K562 (cell line): ENCODE measurements around the gene ZNF124. TPM values are rescaled to one million over a fixed set of nuclear protein-coding genes. Genes with fewer than 3 reads are reported as not detected.

ENCODE experiments used
- ATAC-seq: fragments of 200-7000 bp; cut with Tn5 transposase; 3 replicates; pipeline ENCODE4 v1.9.1; 2020; ENCODE audit warnings: moderate library complexity
- BruUV-seq: library from RNA; stranded (reverse); fragments of 400-500 nt; replicated peaks from 2 replicates; lab custom pipeline; 2021; lab: Mats Ljungman, UMichigan
- CTCF ChIA-PET: fragments of 300-600 bp; formaldehyde crosslinking; extraction: SDS; loops from one replicate; lab custom pipeline; 2021; ENCODE audit warnings: low intra/inter-chr PET ratio; lab: Yijun Ruan, JAX
- POLR2A ChIA-PET: fragments of 300-600, 350-650 bp; sonication (Branson Sonifier 250); formaldehyde crosslinking; extraction: SDS; loops from one replicate; lab custom pipeline; 2021; ENCODE audit warnings: antibody characterized with exemption, inconsistent platforms; lab: Yijun Ruan, JAX
- DNase-seq, 4 experiments: peaks; one replicate each; pipeline versions ENCODE4 v3.0.0 to v3.0.0-alpha.2; 2011 to 2018; ENCODE audit warnings: low spot score in 3 of 4, mixed read lengths in 3 of 4; ENCODE audit errors: extremely low read depth in 1 of 4
- FAIRE-seq: peaks from 2 replicates; lab custom pipeline; 2011; peaks lifted over from hg19 to GRCh38; lab: Jason Lieb, UNC
- H2AFZ ChIP-seq: 2 replicates; pipeline ENCODE4 v1.6.0; 2011; ENCODE audit warnings: low read depth, low read length, control low read depth, inconsistent platforms
- H3K27ac ChIP-seq: fragments of 200-600 bp; 3 replicates; pipeline ENCODE4 v1.8.0; 2011; ENCODE audit warnings: low read depth, mild to moderate bottlenecking, control low read depth, inconsistent platforms, low read length, moderate library complexity, mixed read lengths; ENCODE audit errors: extremely low read depth
- H3K27me3 ChIP-seq, 2 experiments: fragments of 300-600 bp in 1 of 2; 2 replicates in 1 of 2; 3 replicates in 1 of 2; pipeline versions ENCODE4 v1.6.0 to v1.8.0; 2011; ENCODE audit warnings: inconsistent platforms in 2 of 2, low read length in 2 of 2, mild to moderate bottlenecking in 1 of 2, mixed read lengths in 1 of 2, moderate library complexity in 1 of 2; ENCODE audit not compliant: control insufficient read depth in 2 of 2, insufficient read depth in 2 of 2
- H3K36me3 ChIP-seq: fragments of 300-600 bp; 3 replicates; pipeline ENCODE4 v1.8.0; 2011; ENCODE audit warnings: mild to moderate bottlenecking, low read length, inconsistent platforms; ENCODE audit not compliant: control insufficient read depth, insufficient read depth
- H3K4me1 ChIP-seq, 2 experiments: fragments of 200-600 bp in 1 of 2; replicated peaks in 1 of 2; 2 replicates in 1 of 2; 3 replicates in 1 of 2; pipeline versions ENCODE4 v1.5.1 to v1.8.0; 2011; ENCODE audit warnings: inconsistent platforms in 2 of 2, low read length in 2 of 2, mild to moderate bottlenecking in 1 of 2, mixed read lengths in 1 of 2, moderate library complexity in 1 of 2; ENCODE audit not compliant: control insufficient read depth in 2 of 2, insufficient read depth in 2 of 2
- H3K4me2 ChIP-seq: 2 replicates; pipeline ENCODE4 v1.6.1; 2011; ENCODE audit warnings: low read length, control low read depth, inconsistent platforms, mixed read lengths; ENCODE audit not compliant: insufficient read depth
- H3K4me3 ChIP-seq: fragments of 200-600 bp; sonication (generic), shearing (Covaris generic); 2 replicates; pipeline ENCODE4 v1.5.1; 2016; ENCODE audit warnings: control low read depth, inconsistent platforms
- H3K79me2 ChIP-seq: fragments of 200-600 bp; 3 replicates; pipeline ENCODE4 v1.8.0; 2011; ENCODE audit warnings: low read length, inconsistent platforms; ENCODE audit not compliant: control insufficient read depth, insufficient read depth
- H3K9ac ChIP-seq, 2 experiments: 2 replicates each; pipeline versions ENCODE4 v1.6.0 to v1.6.1; 2011; ENCODE audit warnings: low read depth in 2 of 2, low read length in 2 of 2, control low read depth in 1 of 2, inconsistent platforms in 1 of 2, mild to moderate bottlenecking in 1 of 2, mixed read lengths in 1 of 2; ENCODE audit not compliant: insufficient read depth in 1 of 2
- H3K9me1 ChIP-seq: one replicate; pipeline ENCODE4 v1.6.0; 2011; ENCODE audit warnings: inconsistent platforms, mild to moderate bottlenecking, low read length, moderate library complexity; ENCODE audit not compliant: control insufficient read depth, insufficient read depth
- H3K9me3 ChIP-seq: replicated peaks from 2 replicates; pipeline ENCODE4 v1.5.1; 2011; ENCODE audit warnings: low read depth, low read length, inconsistent platforms; ENCODE audit not compliant: control insufficient read depth, insufficient read depth
- H4K20me1 ChIP-seq: replicated peaks from 2 replicates; pipeline ENCODE4 v1.6.1; 2011; ENCODE audit warnings: low read length, inconsistent platforms, mixed read lengths; ENCODE audit not compliant: control insufficient read depth, insufficient read depth
- ARID3B ChIP-seq: fragments of 250-450 bp; sonication (Bioruptor Pico); IDR thresholded peaks from 2 replicates; pipeline ENCODE4 v1.4.0; 2020; ENCODE audit warnings: borderline replicate concordance
- CBFA2T3 ChIP-seq: fragments of 450-650 bp; IDR thresholded peaks from 2 replicates; pipeline ENCODE4 v1.6.1; 2017
- USF1 ChIP-seq: sonication (generic); formaldehyde crosslinking; IDR thresholded peaks from 2 replicates; pipeline ENCODE4 v1.9.0; 2022; ENCODE audit warnings: mild to moderate bottlenecking, missing genetic modification reagents
- WGBS: fragments of 100-300 bp; shearing (Covaris generic); methylation state at CpG from one replicate; pipeline ENCODE4 v1.1.6; 2016; ENCODE audit warnings: low coverage, mixed read lengths; ENCODE audit not compliant: insufficient coverage; ENCODE audit errors: missing lambda C conversion rate; 5-methylcytosine and 5-hydroxymethylcytosine counted together
- in situ Hi-C: fragments of 300-500 bp; cut with MboI; formaldehyde crosslinking; loops from 4 replicates; pipeline ENCODE4 v1.15.0; 2018; ENCODE audit warnings: inconsistent platforms, mixed read lengths
- intact Hi-C: fragments of 100-400 bp; cut with micrococcal nuclease; formaldehyde crosslinking; loops from 2 replicates; pipeline ENCODE4 v1.14.2; 2022
- polyA plus RNA-seq, 8 experiments: library from polyadenylated mRNA; depleted of rRNA in 4 of 8; stranded (reverse) in 5 of 8; unstranded in 3 of 8; fragments of >200 nt; fragmentation: Nextera tagmentation in 2 of 8; fragmentation: Illumina TruSeq in 1 of 8; extraction: Ambion mirVana in 2 of 8; extraction: Trizol in 1 of 8; gene quantifications; 2 replicates each; pipeline versions ENCODE4 v1.2.1 to v1.2.3, GENCODE V29; 2011 to 2014; ENCODE audit warnings: inconsistent platforms in 1 of 8, missing spikeins in 1 of 8
- total RNA-seq, 7 experiments: library from RNA; depleted of rRNA in 6 of 7; stranded (reverse); fragments of >200 nt in 6 of 7; fragmentation: Illumina TruSeq in 2 of 7; extraction: Trizol in 2 of 7; gene quantifications; 2 replicates each; pipeline versions ENCODE4 v1.2.1 to v1.2.3, GENCODE V29; 2011 to 2021; ENCODE audit warnings: low replicate concordance in 1 of 7

ZNF124 gene
- total and polyA plus RNA-seq, 9 of the 15 experiments (the other 6 are each of a cell fraction or from before 2014, with no cell fraction given) = 7.6 to 71.5 (median 20.2) TPM

- H3K4me2 ChIP-seq = no peak overlapping the region
- no peak overlapping the region for H3K27ac ChIP-seq
- H3K4me3 ChIP-seq = no peak overlapping the region
- H3K9me1 ChIP-seq = no peaks in the 10 kb centered on the region
- no peaks in the 10 kb centered on the region for H3K79me2 ChIP-seq
- H3K9ac ChIP-seq = no peak overlapping the region
- DNase-seq (no peak), ATAC-seq (peak; percentile 19; the same call in 1 of the 3 replicates), FAIRE-seq (no peak)
- no peaks in the 10 kb centered on the region for H3K4me1 ChIP-seq
- ChIA-PET POLR2A (interaction anchor here (1.0 to 1.4 kb wide), 2 partner anchors 9 to 19 kb away, joined by 3 read pairs; no protein-coding TSS in a partner anchor), CTCF (no interaction called here)
- in situ Hi-C loops (no loop called here), intact Hi-C loops (no loop called here)
- 25% methylated on average over 4 of the region's 4 CpGs for WGBS
- H2AFZ ChIP-seq = no peak overlapping the region
- no peaks in the 10 kb centered on the region for H3K27me3 ChIP-seq
- no peaks in the 10 kb centered on the region for H4K20me1 ChIP-seq
- no TSS peak for BruUV-seq
- no peaks in the 10 kb centered on the region for H3K36me3 ChIP-seq
- H3K9me3 ChIP-seq = peaks cover 6% of the 10 kb centered on the region
- no peak for TF ChIP-seq USF1
- TF ChIP-seq CBFA2T3 = 0 out of 2 replicates have a peak, but pooled peaks have one; percentile 5
- TF ChIP-seq ARID3B (CRISPR knock-in tag) = no peak
Observed at GRCh38 chr1:247184254-247184653, 12.4 kb upstream of the ZNF124 start.
